H1 (cell line): Measurements from ENCODE around the gene TMEM163. TPM values are rescaled to one million over a fixed set of nuclear protein-coding genes. Genes with fewer than 3 reads are reported as not detected.

ENCODE experiments used
- CTCF ChIA-PET: fragments of 300-600 bp; sonication (Branson Sonifier 250); formaldehyde crosslinking; loops from one replicate; lab custom pipeline; 2021; ENCODE audit not compliant: partially characterized antibody; lab: Charles Lee
- POLR2A ChIA-PET: fragments of 300-600 bp; sonication (Branson Sonifier 250); formaldehyde crosslinking; loops from one replicate; lab custom pipeline; 2021; ENCODE audit warnings: inconsistent platforms; ENCODE audit not compliant: partially characterized antibody; lab: Charles Lee
- DNase-seq, 2 experiments: peaks; one replicate each; pipeline versions ENCODE4 v3.0.0 to v3.0.0-alpha.2; 2010 to 2022; ENCODE audit warnings: low spot score in 2 of 2, low read depth in 1 of 2, mixed read lengths in 1 of 2
- FAIRE-seq: peaks from 2 replicates; lab custom pipeline; 2011; peaks lifted over from hg19 to GRCh38; lab: Jason Lieb, UNC
- H2AFZ ChIP-seq: 2 replicates; pipeline ENCODE4 v1.8.1; 2012; ENCODE audit warnings: low read length, inconsistent platforms
- H2AK5ac ChIP-seq: 2 replicates; pipeline ENCODE4 v1.6.1; 2013; ENCODE audit warnings: low read depth, low read length
- H2BK120ac ChIP-seq: replicated peaks from 2 replicates; pipeline ENCODE3; 2013; ENCODE audit warnings: low read depth, low read length, inconsistent platforms
- H2BK12ac ChIP-seq: 2 replicates; pipeline ENCODE4 v1.6.1; 2013; ENCODE audit warnings: low read depth, low read length
- H2BK15ac ChIP-seq: 2 replicates; pipeline ENCODE4 v1.6.1; 2013; ENCODE audit warnings: low read length
- H2BK20ac ChIP-seq: 2 replicates; pipeline ENCODE4 v1.6.1; 2013; ENCODE audit warnings: low read length
- H2BK5ac ChIP-seq: 2 replicates; pipeline ENCODE4 v1.6.1; 2013; ENCODE audit warnings: low read depth, low read length
- H3K14ac ChIP-seq: 2 replicates; pipeline ENCODE4 v1.6.1; 2013; ENCODE audit warnings: inconsistent platforms; ENCODE audit not compliant: insufficient read length
- H3K18ac ChIP-seq: 2 replicates; pipeline ENCODE4 v1.6.1; 2013; ENCODE audit warnings: low read length; ENCODE audit errors: extremely low read depth
- H3K23ac ChIP-seq: 2 replicates; pipeline ENCODE4 v1.6.1; 2013; ENCODE audit warnings: inconsistent platforms; ENCODE audit not compliant: insufficient read length
- H3K23me2 ChIP-seq: 2 replicates; pipeline ENCODE4 v1.6.1; 2013; ENCODE audit warnings: low read depth, low read length
- H3K27ac ChIP-seq: 2 replicates; pipeline ENCODE4 v1.6.1; 2011; ENCODE audit warnings: low read depth, low read length, inconsistent platforms
- H3K27me3 ChIP-seq, 4 experiments: replicated peaks in 1 of 4; 1 replicate in 1 of 4; 2 replicates in 3 of 4; pipeline versions ENCODE4 v1.6.1 to v1.8.1; 2011 to 2013; ENCODE audit warnings: low read length in 3 of 4, mild to moderate bottlenecking in 3 of 4, inconsistent platforms in 2 of 4, mixed read lengths in 2 of 4, moderate library complexity in 1 of 4; ENCODE audit not compliant: control insufficient read depth in 3 of 4, insufficient read depth in 3 of 4; ENCODE audit errors: extremely low read depth in 1 of 4
- H3K36me3 ChIP-seq, 4 experiments: 2 replicates each; pipeline versions ENCODE4 v1.6.1 to v1.8.1; 2011 to 2013; ENCODE audit warnings: mild to moderate bottlenecking in 4 of 4, low read length in 3 of 4, moderate library complexity in 2 of 4, control low read depth in 1 of 4, inconsistent platforms in 1 of 4; ENCODE audit not compliant: insufficient read depth in 4 of 4, control insufficient read depth in 2 of 4
- H3K4ac ChIP-seq: replicated peaks from 2 replicates; pipeline ENCODE3; 2013; ENCODE audit warnings: low read length, low read depth, mixed read lengths, inconsistent platforms; ENCODE audit not compliant: insufficient read length
- H3K4me1 ChIP-seq, 4 experiments: replicated peaks in 1 of 4; 1 replicate in 1 of 4; 2 replicates in 3 of 4; pipeline versions ENCODE4 v1.6.1 to v1.8.1; 2011 to 2013; ENCODE audit warnings: low read length in 3 of 4, inconsistent platforms in 2 of 4, mixed read lengths in 1 of 4; ENCODE audit not compliant: insufficient read depth in 4 of 4, control insufficient read depth in 3 of 4
- H3K4me2 ChIP-seq, 2 experiments: 2 replicates each; pipeline versions ENCODE4 v1.6.1 to v1.8.1; 2011 to 2013; ENCODE audit warnings: low read depth in 2 of 2, low read length in 2 of 2, control low read depth in 1 of 2, inconsistent platforms in 1 of 2, mild to moderate bottlenecking in 1 of 2; ENCODE audit not compliant: insufficient read depth in 1 of 2
- H3K4me3 ChIP-seq, 4 experiments: fragments of 200-600, 300-600 bp in 1 of 4; sonication (generic), shearing (Covaris generic), sonication (Bioruptor Twin) in 1 of 4; 2 replicates each; pipeline versions ENCODE4 v1.5.1 to v1.8.1; 2011 to 2016; ENCODE audit warnings: low read length in 4 of 4, low read depth in 3 of 4, control low read depth in 2 of 4, inconsistent platforms in 2 of 4, mild to moderate bottlenecking in 2 of 4, mixed read lengths in 1 of 4, moderate library complexity in 1 of 4; ENCODE audit not compliant: insufficient read depth in 2 of 4; ENCODE audit errors: extremely low read depth in 1 of 4
- H3K56ac ChIP-seq: replicated peaks from 2 replicates; pipeline ENCODE3; 2013; ENCODE audit warnings: low read depth, mild to moderate bottlenecking, mixed read lengths, low read length, inconsistent platforms; ENCODE audit not compliant: insufficient read length
- H3K79me1 ChIP-seq: 2 replicates; pipeline ENCODE4 v1.6.1; 2013; ENCODE audit warnings: low read depth, low read length, control low read depth
- H3K79me2 ChIP-seq, 2 experiments: 2 replicates each; pipeline versions ENCODE4 v1.6.1 to v1.8.1; 2012 to 2013; ENCODE audit warnings: low read length in 2 of 2, mild to moderate bottlenecking in 2 of 2, inconsistent platforms in 1 of 2; ENCODE audit not compliant: insufficient read depth in 2 of 2, control insufficient read depth in 1 of 2
- H3K9ac ChIP-seq, 4 experiments: replicated peaks in 1 of 4; 1 replicate in 1 of 4; 2 replicates in 3 of 4; pipeline versions ENCODE4 v1.6.1 to v1.8.1; 2011 to 2013; ENCODE audit warnings: low read depth in 3 of 4, low read length in 3 of 4, control low read depth in 2 of 4, mild to moderate bottlenecking in 2 of 4, moderate library complexity in 2 of 4, inconsistent platforms in 1 of 4; ENCODE audit errors: extremely low read depth in 1 of 4
- H3K9me3 ChIP-seq, 2 experiments: 2 replicates each; pipeline versions ENCODE4 v1.6.1 to v1.8.1; 2012 to 2013; ENCODE audit warnings: mild to moderate bottlenecking in 2 of 2, moderate library complexity in 2 of 2, control low read depth in 1 of 2, inconsistent platforms in 1 of 2, low read depth in 1 of 2, low read length in 1 of 2, mixed read lengths in 1 of 2; ENCODE audit not compliant: insufficient read depth in 2 of 2
- H4K20me1 ChIP-seq, 2 experiments: replicated peaks in 1 of 2; 2 replicates each; pipeline versions ENCODE3 to v1.8.1; 2011 to 2013; ENCODE audit warnings: inconsistent platforms in 2 of 2, low read length in 2 of 2, mild to moderate bottlenecking in 1 of 2; ENCODE audit not compliant: insufficient read depth in 2 of 2, control insufficient read depth in 1 of 2
- H4K5ac ChIP-seq: 2 replicates; pipeline ENCODE4 v1.6.1; 2013; ENCODE audit warnings: low read length, low read depth, mixed read lengths, inconsistent platforms; ENCODE audit not compliant: insufficient read length
- H4K8ac ChIP-seq: 2 replicates; pipeline ENCODE4 v1.8.0; 2013; ENCODE audit warnings: mild to moderate bottlenecking, moderate library complexity, low read length, inconsistent platforms; ENCODE audit not compliant: insufficient read depth; ENCODE audit errors: extremely low read depth
- H4K91ac ChIP-seq: replicated peaks from 2 replicates; pipeline ENCODE3; 2013; ENCODE audit warnings: low read length, mixed read lengths, inconsistent platforms; ENCODE audit not compliant: insufficient read length
- ATF3 ChIP-seq: IDR thresholded peaks from 2 replicates; pipeline ENCODE4 v1.6.1; 2011; ENCODE audit warnings: low read depth, mild to moderate bottlenecking, low read length; ENCODE audit not compliant: insufficient read depth
- BRCA1 ChIP-seq: IDR thresholded peaks from 2 replicates; pipeline ENCODE4 v1.6.1; 2012; ENCODE audit warnings: low read depth, low read length, improper control_type of control experiment
- CREB1 ChIP-seq: IDR thresholded peaks from 2 replicates; pipeline ENCODE4 v1.6.1; 2012; ENCODE audit warnings: inconsistent platforms
- FOSL1 ChIP-seq: IDR thresholded peaks from 2 replicates; pipeline ENCODE4 v1.6.1; 2011; ENCODE audit warnings: mild to moderate bottlenecking, low read depth, low read length, moderate library complexity; ENCODE audit not compliant: insufficient read depth
- GABPA ChIP-seq: IDR thresholded peaks from 2 replicates; pipeline ENCODE4 v1.6.1; 2011; ENCODE audit warnings: mild to moderate bottlenecking, low read length, moderate library complexity, borderline replicate concordance; ENCODE audit not compliant: insufficient read depth
- HDAC6 ChIP-seq: IDR thresholded peaks from one replicate; pipeline ENCODE4 v1.7.1; 2012; ENCODE audit warnings: low read depth, mild to moderate bottlenecking, inconsistent platforms, low read length, moderate library complexity
- JUND ChIP-seq: IDR thresholded peaks from 2 replicates; pipeline ENCODE4 v1.6.1; 2011; ENCODE audit warnings: mild to moderate bottlenecking, improper control_type of control experiment, low read length
- KDM5A ChIP-seq: fragments of 200-600 bp; IDR thresholded peaks from 2 replicates; pipeline ENCODE4 v1.7.1; 2012; ENCODE audit warnings: mild to moderate bottlenecking, low read length, inconsistent platforms, mixed read lengths
- NANOG ChIP-seq: IDR thresholded peaks from 2 replicates; pipeline ENCODE4 v1.6.1; 2011; ENCODE audit warnings: low read length, low read depth, mild to moderate bottlenecking, inconsistent platforms; ENCODE audit not compliant: insufficient read depth, poor library complexity, severe bottlenecking
- POU5F1 ChIP-seq: IDR thresholded peaks from 2 replicates; pipeline ENCODE4 v1.6.1; 2011; ENCODE audit warnings: low read depth, mild to moderate bottlenecking, low read length, moderate library complexity
- SIRT6 ChIP-seq: IDR thresholded peaks from one replicate; pipeline ENCODE4 v1.7.1; 2012; ENCODE audit warnings: low read length, inconsistent platforms
- SP1 ChIP-seq: IDR thresholded peaks from 2 replicates; pipeline ENCODE4 v1.6.1; 2011; ENCODE audit warnings: low read depth, low read length
- TAF7 ChIP-seq: optimal IDR thresholded peaks from 2 replicates; pipeline ENCODE3; 2011; ENCODE audit warnings: low read depth, mild to moderate bottlenecking, inconsistent platforms, low read length, moderate library complexity, borderline replicate concordance
- TBP ChIP-seq: IDR thresholded peaks from 2 replicates; pipeline ENCODE4 v1.6.1; 2011; ENCODE audit warnings: low read depth, low read length, improper control_type of control experiment
- WGBS, 2 experiments: shearing (Covaris generic) in 1 of 2; methylation state at CpG; one replicate each; pipeline versions ENCODE4 v1.1.6 to v1.1.7; 2013 to 2015; ENCODE audit warnings: low lambda C conversion rate in 2 of 2, mixed read lengths in 2 of 2, inconsistent platforms in 1 of 2, low coverage in 1 of 2, missing lambda C conversion rate in 1 of 2; ENCODE audit not compliant: insufficient replicate concordance in 2 of 2, insufficient coverage in 1 of 2, insufficient read length in 1 of 2; ENCODE audit errors: extremely low coverage in 1 of 2, missing lambda C conversion rate in 1 of 2; 5-methylcytosine and 5-hydroxymethylcytosine counted together
- polyA plus RNA-seq, 7 experiments: library from polyadenylated mRNA; depleted of rRNA in 3 of 7; stranded (reverse) in 5 of 7; unstranded in 2 of 7; fragments of >200 nt in 5 of 7; fragments of 200-250 nt in 2 of 7; gene quantifications; 1 replicate in 5 of 7; 2 replicates in 1 of 7; 4 replicates in 1 of 7; pipeline versions ENCODE4 v1.2.1 to v1.2.3, GENCODE V29; 2011 to 2013; ENCODE audit warnings: missing spikeins in 2 of 7, mixed read lengths in 2 of 7
- total RNA-seq: library from RNA; stranded (reverse); fragmentation: NEBNext Ultra II Directional; extraction: Animal tissue kit (Norgen Biotek cat#: 25700); gene quantifications from 2 replicates; pipeline ENCODE4 v1.2.1, GENCODE V29; 2021

TMEM163 gene
- total and polyA plus RNA-seq, 2 of the 8 experiments (the other 6 are each of a cell fraction or from before 2014, with no cell fraction given), result 2.8 to 3.2 TPM

DNA sequence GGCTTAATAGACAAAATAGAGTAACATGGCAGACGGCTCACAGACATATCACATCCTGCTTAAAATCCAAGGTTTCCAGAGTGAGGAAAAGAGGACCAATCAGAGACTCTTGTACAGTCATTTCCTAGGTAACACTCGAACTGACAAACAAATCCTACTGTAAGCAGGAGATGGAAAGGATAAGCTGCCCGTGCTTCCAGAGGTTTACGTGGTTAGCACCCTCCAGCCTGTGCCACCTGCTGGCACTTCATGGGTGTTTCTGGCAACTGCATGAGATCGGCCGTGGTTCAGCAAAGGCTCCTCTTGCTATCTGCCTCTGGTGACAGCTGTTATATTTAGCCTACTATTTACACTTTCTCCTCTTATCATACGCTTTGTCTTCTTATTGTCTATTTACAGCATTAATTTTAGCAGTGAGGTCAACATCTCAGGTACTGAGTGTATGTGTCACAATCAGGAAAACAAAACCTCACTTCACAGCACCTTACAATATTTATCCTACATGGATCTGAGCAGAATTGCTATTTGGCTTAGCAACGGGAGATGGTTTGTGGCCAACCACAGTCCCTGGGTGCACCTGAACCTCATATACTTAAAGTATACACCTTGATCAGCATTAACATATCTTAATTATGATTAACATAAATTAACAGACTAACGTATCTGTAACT is 226.9 kb downstream of the TMEM163 start:
- Histone ChIP-seq H3K23ac (no peak overlapping the region), H3K4me1 (no peaks in the 10 kb centered on the region), H3K79me2 (no peaks in the 10 kb centered on the region), H2BK5ac (no peak overlapping the region), H2BK12ac (no peak overlapping the region), H3K9ac (no peak overlapping the region), H2BK120ac (no peak overlapping the region), H3K14ac (no peak overlapping the region), H3K79me1 (no peaks in the 10 kb centered on the region), H2BK15ac (no peak overlapping the region), H3K18ac (no peak overlapping the region), H4K8ac (no peak overlapping the region), H3K9me3 (no peaks in the 10 kb centered on the region), H4K20me1 (no peaks in the 10 kb centered on the region), H3K36me3 (no peaks in the 10 kb centered on the region), H4K91ac (no peak overlapping the region), H3K23me2 (no peaks in the 10 kb centered on the region), H3K27me3 (no peaks in the 10 kb centered on the region), H2AK5ac (no peak overlapping the region), H3K4ac (no peak overlapping the region), H3K4me2 (no peak overlapping the region), H3K4me3 (no peak overlapping the region), H2AFZ (no peak overlapping the region), H3K56ac (no peak overlapping the region), H2BK20ac (no peak overlapping the region), H3K27ac (no peak overlapping the region), H4K5ac (no peak overlapping the region)
- no peak for DNase-seq
- ChIA-PET POLR2A (interaction anchor here (0.6 kb wide), 1 partner anchor 364 kb away, joined by 4 read pairs; no protein-coding TSS in a partner anchor), CTCF (interaction anchor here (0.6 to 2.6 kb wide), 5 partner anchors 22 to 244 kb away, joined by 3 to 11 read pairs (median 4); no protein-coding TSS in a partner anchor)
- no peak for FAIRE-seq
- 87% methylated on average over 9 of the region's 9 CpGs; no CpG with 5 or more reads in 1 of the 2 experiments for WGBS, 2 experiments
- TF ChIP-seq CREB1, result no peak
- TF ChIP-seq POU5F1, result no peak
- no peak for TF ChIP-seq JUND
- no peak for TF ChIP-seq GABPA
- TF ChIP-seq HDAC6, result no peak
- no peak for TF ChIP-seq TAF7
- TF ChIP-seq NANOG, result no peak
- TF ChIP-seq FOSL1, result no peak
- TF ChIP-seq BRCA1, result no peak
- no peak for TF ChIP-seq KDM5A
- no peak for TF ChIP-seq ATF3
- no peak for TF ChIP-seq TBP
- TF ChIP-seq SIRT6, result no peak
- no peak for TF ChIP-seq SP1
